Kidney (tissue), 14 donors: ENCODE measurements around the gene GNAI3. TPM values are rescaled to one million over a fixed set of nuclear protein-coding genes. Genes with fewer than 3 reads are reported as not detected.

ENCODE experiments used
- DNase-seq, 5 donors: peaks; one replicate each; pipeline ENCODE4 v3.0.0-alpha.2; 2013 to 2020
- FAIRE-seq: peaks from 2 replicates; lab custom pipeline; 2012; peaks lifted over from hg19 to GRCh38; lab: Jason Lieb, UNC
- H3K27ac ChIP-seq, 2 donors: one replicate each; pipeline ENCODE4 v1.7.0; 2013; ENCODE audit warnings: low read depth in 2 of 2, low read length in 2 of 2, inconsistent platforms in 1 of 2
- H3K27me3 ChIP-seq: one replicate; pipeline ENCODE4 v1.7.1; 2013; ENCODE audit warnings: low read length, inconsistent platforms; ENCODE audit not compliant: control insufficient read depth, insufficient read depth
- H3K36me3 ChIP-seq, 3 donors: one replicate each; pipeline versions ENCODE4 v1.7.0 to v1.7.1; 2013; ENCODE audit warnings: low read length in 3 of 3, control low read depth in 1 of 3, inconsistent platforms in 1 of 3; ENCODE audit not compliant: insufficient read depth in 3 of 3, control insufficient read depth in 2 of 3
- H3K4me1 ChIP-seq, 3 donors: one replicate each; pipeline versions ENCODE4 v1.7.0 to v1.7.1; 2013; ENCODE audit warnings: low read length in 3 of 3, inconsistent platforms in 1 of 3, low read depth in 1 of 3; ENCODE audit not compliant: control insufficient read depth in 2 of 3, insufficient read depth in 2 of 3
- H3K4me3 ChIP-seq, 3 donors: one replicate each; pipeline versions ENCODE4 v1.7.0 to v1.8.1; 2013; ENCODE audit warnings: low read length in 3 of 3, control low read depth in 1 of 3, inconsistent platforms in 1 of 3
- H3K9ac ChIP-seq, 3 donors: one replicate each; pipeline versions ENCODE4 v1.7.0 to v1.7.1; 2013; ENCODE audit warnings: low read length in 3 of 3, control low read depth in 1 of 3, inconsistent platforms in 1 of 3
- H3K9me3 ChIP-seq, 3 donors: one replicate each; pipeline versions ENCODE4 v1.7.0 to v1.7.1; 2013; ENCODE audit warnings: low read length in 3 of 3, control low read depth in 1 of 3, inconsistent platforms in 1 of 3; ENCODE audit not compliant: control insufficient read depth in 2 of 3, insufficient read depth in 1 of 3
- intact Hi-C: fragments of 100-400 bp; cut with DNase I; formaldehyde crosslinking; loops from one replicate; pipeline ENCODE4 v1.11.1; 2022
- polyA plus RNA-seq: library from polyadenylated mRNA; stranded (reverse); fragments of 350-450 nt; fragmentation: Illumina TruSeq; extraction: RNeasy Lipid Tissue Mini Kit (QIAGEN cat#74804); gene quantifications from one replicate; pipeline ENCODE4 v1.2.3, GENCODE V29; 2014; ENCODE audit warnings: low read depth, low replicate concordance; ENCODE audit not compliant: insufficient read depth
- total RNA-seq: library from RNA; stranded (reverse); fragmentation: NEBNext Ultra II Directional; extraction: Animal tissue kit (Norgen Biotek cat#: 25700); gene quantifications from one replicate; pipeline ENCODE4 v1.2.1, GENCODE V29; 2021
- TF ChIP-seq, protein P1 (sequence below): IDR thresholded peaks from 3 replicates; pipeline ENCODE4 v1.5.1; 2012; ENCODE audit warnings: mild to moderate bottlenecking, moderate library complexity, borderline replicate concordance; ENCODE audit not compliant: insufficient read depth; ENCODE audit errors: extremely low read depth
- donor health status: control.
- donor health status: control.
- donor health status: control.
- donor health status: control.
- donor health status: control.
- donor health status: DM: yes; HTN: yes; CAD: no.
- donor health status: Normal renal cell carcinoma (clear cell type).

The GNAI3 gene
- total and polyA plus RNA-seq, 2 donors from 2014 or later = 4.2 to 8.0 TPM

GRCh38 chr1:109557520-109557919 lies 9.1 kb downstream of the GNAI3 start:
- H3K36me3 ChIP-seq = no peaks in the 10 kb centered on the region
- no peaks in the 10 kb centered on the region for H3K27me3 ChIP-seq
- H3K4me1 ChIP-seq = peaks cover 0 to 12% (median 9%) of the 10 kb centered on the region in 3 donors
- TF ChIP-seq, protein P1, sequence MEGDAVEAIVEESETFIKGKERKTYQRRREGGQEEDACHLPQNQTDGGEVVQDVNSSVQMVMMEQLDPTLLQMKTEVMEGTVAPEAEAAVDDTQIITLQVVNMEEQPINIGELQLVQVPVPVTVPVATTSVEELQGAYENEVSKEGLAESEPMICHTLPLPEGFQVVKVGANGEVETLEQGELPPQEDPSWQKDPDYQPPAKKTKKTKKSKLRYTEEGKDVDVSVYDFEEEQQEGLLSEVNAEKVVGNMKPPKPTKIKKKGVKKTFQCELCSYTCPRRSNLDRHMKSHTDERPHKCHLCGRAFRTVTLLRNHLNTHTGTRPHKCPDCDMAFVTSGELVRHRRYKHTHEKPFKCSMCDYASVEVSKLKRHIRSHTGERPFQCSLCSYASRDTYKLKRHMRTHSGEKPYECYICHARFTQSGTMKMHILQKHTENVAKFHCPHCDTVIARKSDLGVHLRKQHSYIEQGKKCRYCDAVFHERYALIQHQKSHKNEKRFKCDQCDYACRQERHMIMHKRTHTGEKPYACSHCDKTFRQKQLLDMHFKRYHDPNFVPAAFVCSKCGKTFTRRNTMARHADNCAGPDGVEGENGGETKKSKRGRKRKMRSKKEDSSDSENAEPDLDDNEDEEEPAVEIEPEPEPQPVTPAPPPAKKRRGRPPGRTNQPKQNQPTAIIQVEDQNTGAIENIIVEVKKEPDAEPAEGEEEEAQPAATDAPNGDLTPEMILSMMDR = no peak
- intact Hi-C loops = no loop called here
- FAIRE-seq (no peak), DNase-seq (no peak)
- no peak overlapping the region for H3K27ac ChIP-seq
- H3K4me3 ChIP-seq = no peak overlapping the region
- no peak overlapping the region for H3K9ac ChIP-seq
- no peaks in the 10 kb centered on the region for H3K9me3 ChIP-seq

DNA sequence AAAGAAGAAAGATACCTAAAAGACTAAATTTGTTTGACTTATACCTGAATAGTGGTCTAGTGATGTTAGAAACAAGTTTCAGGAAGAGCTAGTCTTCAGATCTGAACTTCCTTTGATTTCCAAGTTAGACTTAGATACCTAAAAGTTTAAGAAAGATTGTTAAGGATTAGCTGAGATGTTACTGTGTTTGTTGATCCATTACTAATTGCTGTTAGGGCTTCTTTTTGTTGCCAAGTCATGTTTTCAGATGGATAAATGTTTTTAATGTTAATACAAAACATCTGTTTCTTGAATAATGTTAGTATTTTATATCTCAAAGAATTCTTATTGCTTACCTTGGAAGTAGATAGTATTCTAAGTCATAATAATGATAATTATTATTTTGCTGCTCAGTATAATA lies 11.6 kb downstream of the GNAI3 start:
- H3K36me3 ChIP-seq = no peaks in the 10 kb centered on the region
- no peaks in the 10 kb centered on the region for H3K9me3 ChIP-seq
- TF ChIP-seq, protein P1 = no peak
- H3K9ac ChIP-seq = no peak overlapping the region
- no peak overlapping the region for H3K4me3 ChIP-seq
- peaks cover 2 to 20% (median 18%) of the 10 kb centered on the region in 3 donors for H3K4me1 ChIP-seq
- H3K27ac ChIP-seq = no peak overlapping the region
- H3K27me3 ChIP-seq = no peaks in the 10 kb centered on the region
- intact Hi-C loops = no loop called here
- DNase-seq (no peak), FAIRE-seq (peak; percentile 17)

- TF ChIP-seq, protein P1 = no peak
These were observed 15.9 kb downstream of the GNAI3 start for GRCh38 chr1:109564194-109564878.

More at GRCh38 chr1:109564194-109564878, 15.9 kb downstream of the GNAI3 start:
- H3K4me1 ChIP-seq = peaks cover 2 to 22% (median 20%) of the 10 kb centered on the region in 3 donors
- no peak overlapping the region for H3K27ac ChIP-seq
- no peak overlapping the region for H3K4me3 ChIP-seq
- no peaks in the 10 kb centered on the region for H3K9me3 ChIP-seq
- FAIRE-seq = no peak
- no peak overlapping the region for H3K9ac ChIP-seq
- DNase-seq = no peak
- intact Hi-C loops = no loop called here
- H3K27me3 ChIP-seq = no peaks in the 10 kb centered on the region
- H3K36me3 ChIP-seq = no peaks in the 10 kb centered on the region
